ENCODE measurements around the gene CLIC3.

Gene CLIC3

GRCh38 chr9:137026828-137027227 lies 30.5 kb upstream of the CLIC3 start:
- no peak for TF ChIP-seq CTCF (IDR thresholded peaks at IDR 0.05; ENCODE audit: low read depth, low read length)
- no peak overlapping the region for H3K4me3 ChIP-seq (replicated peaks in 1 of 2; ENCODE audit: low read depth in 2 of 2, low read length in 2 of 2)
- DNase-seq (ENCODE audit: low read depth in 2 of 2), result no peak

GRCh38 chr9:137026384-137026783 lies 30.0 kb upstream of the CLIC3 start:
- no peak for DNase-seq (ENCODE audit: low read depth in 2 of 2)
- H3K4me3 ChIP-seq (replicated peaks in 1 of 2; ENCODE audit: low read depth in 2 of 2, low read length in 2 of 2), result no peak overlapping the region
- no peak for TF ChIP-seq CTCF (IDR thresholded peaks at IDR 0.05; ENCODE audit: low read depth, low read length)

GRCh38 chr9:137025517-137025966 lies 29.2 kb upstream of the CLIC3 start:
- no peak overlapping the region for H3K4me3 ChIP-seq (replicated peaks in 1 of 2; ENCODE audit: low read depth in 2 of 2, low read length in 2 of 2)
- DNase-seq (ENCODE audit: low read depth in 2 of 2), result no peak
- TF ChIP-seq CTCF (IDR thresholded peaks at IDR 0.05; ENCODE audit: low read depth, low read length), result no peak

GRCh38 chr9:137023583-137023991 lies 27.2 kb upstream of the CLIC3 start:
- no peak for TF ChIP-seq CTCF (IDR thresholded peaks at IDR 0.05; ENCODE audit: low read depth, low read length)
- no peak for DNase-seq (ENCODE audit: low read depth in 2 of 2)
- H3K4me3 ChIP-seq (replicated peaks in 1 of 2; ENCODE audit: low read depth in 2 of 2, low read length in 2 of 2), result no peak overlapping the region

- DNase-seq (ENCODE audit: low read depth in 2 of 2), result no peak
- no peak for TF ChIP-seq CTCF (IDR thresholded peaks at IDR 0.05; ENCODE audit: low read depth, low read length)
These were observed 26.8 kb upstream of the CLIC3 start for GRCh38 chr9:137023157-137023556.

GRCh38 chr9:137022662-137023008 lies 26.3 kb upstream of the CLIC3 start:
- no peak for TF ChIP-seq CTCF (IDR thresholded peaks at IDR 0.05; ENCODE audit: low read depth, low read length)
- no peak for DNase-seq (ENCODE audit: low read depth in 2 of 2)
- no peak overlapping the region for H3K4me3 ChIP-seq (replicated peaks in 1 of 2; ENCODE audit: low read depth in 2 of 2, low read length in 2 of 2)

More at GRCh38 chr9:137023157-137023556, 26.8 kb upstream of the CLIC3 start:
- H3K4me3 ChIP-seq (replicated peaks in 1 of 2; ENCODE audit: low read depth in 2 of 2, low read length in 2 of 2), result no peak overlapping the region

- DNase-seq (ENCODE audit: low read depth in 2 of 2), result peak; percentile 35 to 76
- H3K4me3 ChIP-seq (replicated peaks in 1 of 2; ENCODE audit: low read depth in 2 of 2, low read length in 2 of 2), result no peak overlapping the region
- no peak for TF ChIP-seq CTCF (IDR thresholded peaks at IDR 0.05; ENCODE audit: low read depth, low read length)
These were observed 25.8 kb upstream of the CLIC3 start for GRCh38 chr9:137021979-137022661.

Data from cardiac fibroblast (primary cell).